Kidney (tissue), 14 donors: ENCODE data around the gene PPP1R27. TPM values are rescaled to one million over a fixed set of nuclear protein-coding genes. Genes with fewer than 3 reads are reported as not detected.

Source experiments
- DNase-seq, 5 donors: peaks; one replicate each; pipeline ENCODE4 v3.0.0-alpha.2; 2013 to 2020
- FAIRE-seq: peaks from 2 replicates; lab custom pipeline; 2012; peaks lifted over from hg19 to GRCh38; lab: Jason Lieb, UNC
- H3K27ac ChIP-seq, 2 donors: one replicate each; pipeline ENCODE4 v1.7.0; 2013; ENCODE audit warnings: low read depth in 2 of 2, low read length in 2 of 2, inconsistent platforms in 1 of 2
- H3K27me3 ChIP-seq: one replicate; pipeline ENCODE4 v1.7.1; 2013; ENCODE audit warnings: low read length, inconsistent platforms; ENCODE audit not compliant: control insufficient read depth, insufficient read depth
- H3K36me3 ChIP-seq, 3 donors: one replicate each; pipeline versions ENCODE4 v1.7.0 to v1.7.1; 2013; ENCODE audit warnings: low read length in 3 of 3, control low read depth in 1 of 3, inconsistent platforms in 1 of 3; ENCODE audit not compliant: insufficient read depth in 3 of 3, control insufficient read depth in 2 of 3
- H3K4me1 ChIP-seq, 3 donors: one replicate each; pipeline versions ENCODE4 v1.7.0 to v1.7.1; 2013; ENCODE audit warnings: low read length in 3 of 3, inconsistent platforms in 1 of 3, low read depth in 1 of 3; ENCODE audit not compliant: control insufficient read depth in 2 of 3, insufficient read depth in 2 of 3
- H3K4me3 ChIP-seq, 3 donors: one replicate each; pipeline versions ENCODE4 v1.7.0 to v1.8.1; 2013; ENCODE audit warnings: low read length in 3 of 3, control low read depth in 1 of 3, inconsistent platforms in 1 of 3
- H3K9ac ChIP-seq, 3 donors: one replicate each; pipeline versions ENCODE4 v1.7.0 to v1.7.1; 2013; ENCODE audit warnings: low read length in 3 of 3, control low read depth in 1 of 3, inconsistent platforms in 1 of 3
- H3K9me3 ChIP-seq, 3 donors: one replicate each; pipeline versions ENCODE4 v1.7.0 to v1.7.1; 2013; ENCODE audit warnings: low read length in 3 of 3, control low read depth in 1 of 3, inconsistent platforms in 1 of 3; ENCODE audit not compliant: control insufficient read depth in 2 of 3, insufficient read depth in 1 of 3
- CTCF ChIP-seq: IDR thresholded peaks from 3 replicates; pipeline ENCODE4 v1.5.1; 2012; ENCODE audit warnings: mild to moderate bottlenecking, moderate library complexity, borderline replicate concordance; ENCODE audit not compliant: insufficient read depth; ENCODE audit errors: extremely low read depth
- intact Hi-C: fragments of 100-400 bp; cut with DNase I; formaldehyde crosslinking; loops from one replicate; pipeline ENCODE4 v1.11.1; 2022
- polyA plus RNA-seq: library from polyadenylated mRNA; stranded (reverse); fragments of 350-450 nt; fragmentation: Illumina TruSeq; extraction: RNeasy Lipid Tissue Mini Kit (QIAGEN cat#74804); gene quantifications from one replicate; pipeline ENCODE4 v1.2.3, GENCODE V29; 2014; ENCODE audit warnings: low read depth, low replicate concordance; ENCODE audit not compliant: insufficient read depth
- total RNA-seq: library from RNA; stranded (reverse); fragmentation: NEBNext Ultra II Directional; extraction: Animal tissue kit (Norgen Biotek cat#: 25700); gene quantifications from one replicate; pipeline ENCODE4 v1.2.1, GENCODE V29; 2021
- donor health status: control.
- donor health status: control.
- donor health status: control.
- donor health status: control.
- donor health status: control.
- donor health status: DM: yes; HTN: yes; CAD: no.
- donor health status: Normal renal cell carcinoma (clear cell type).

Gene PPP1R27
- total and polyA plus RNA-seq, 2 donors from 2014 or later = not detected

- Histone ChIP-seq H3K36me3 (peaks cover 0 to 37% (median 12%) of the 10 kb centered on the region in 3 donors), H3K27ac (no peak overlapping the region)
- intact Hi-C loops = no loop called here
Observed at GRCh38 chr17:81845361-81845760, 10.5 kb upstream of the PPP1R27 start.

GRCh38 chr17:81844887-81845286 lies 10.0 kb upstream of the PPP1R27 start:
- Histone ChIP-seq H3K27me3 (no peaks in the 10 kb centered on the region), H3K4me1 (no peaks in the 10 kb centered on the region), H3K36me3 (peaks cover 0 to 37% (median 12%) of the 10 kb centered on the region in 3 donors), H3K4me3 (no peak overlapping the region), H3K9me3 (no peaks in the 10 kb centered on the region), H3K27ac (no peak overlapping the region), H3K9ac (no peak overlapping the region)
- no peak for FAIRE-seq
- no peak for TF ChIP-seq CTCF
- DNase-seq = no peak
- intact Hi-C loops = no loop called here

More at GRCh38 chr17:81845361-81845760, 10.5 kb upstream of the PPP1R27 start:
- Histone ChIP-seq H3K4me3 (no peak overlapping the region), H3K9me3 (no peaks in the 10 kb centered on the region), H3K4me1 (no peaks in the 10 kb centered on the region), H3K9ac (no peak overlapping the region), H3K27me3 (no peaks in the 10 kb centered on the region)
- TF ChIP-seq CTCF = no peak
- FAIRE-seq (no peak), DNase-seq (no peak)

- DNase-seq (no peak), FAIRE-seq (no peak)
- Histone ChIP-seq H3K27me3 (no peaks in the 10 kb centered on the region), H3K9me3 (no peaks in the 10 kb centered on the region), H3K4me1 (no peaks in the 10 kb centered on the region), H3K9ac (no peak overlapping the region), H3K4me3 (no peak overlapping the region), H3K36me3 (peaks cover 0 to 37% (median 12%) of the 10 kb centered on the region in 3 donors), H3K27ac (no peak overlapping the region)
- no peak for TF ChIP-seq CTCF
- intact Hi-C loops = no loop called here
Observed at GRCh38 chr17:81844327-81844851, 9.5 kb upstream of the PPP1R27 start.
